ENCODE data around the gene B9D1. TPM values are rescaled to one million over a fixed set of nuclear protein-coding genes. Genes with fewer than 3 reads are reported as not detected.
A peak's percentile ranks its signal among the peaks of the same experiment; 100 is the strongest.

The B9D1 gene
- total RNA-seq, 2 experiments from 2014 or later = 21.1 to 38.1 TPM

DNA sequence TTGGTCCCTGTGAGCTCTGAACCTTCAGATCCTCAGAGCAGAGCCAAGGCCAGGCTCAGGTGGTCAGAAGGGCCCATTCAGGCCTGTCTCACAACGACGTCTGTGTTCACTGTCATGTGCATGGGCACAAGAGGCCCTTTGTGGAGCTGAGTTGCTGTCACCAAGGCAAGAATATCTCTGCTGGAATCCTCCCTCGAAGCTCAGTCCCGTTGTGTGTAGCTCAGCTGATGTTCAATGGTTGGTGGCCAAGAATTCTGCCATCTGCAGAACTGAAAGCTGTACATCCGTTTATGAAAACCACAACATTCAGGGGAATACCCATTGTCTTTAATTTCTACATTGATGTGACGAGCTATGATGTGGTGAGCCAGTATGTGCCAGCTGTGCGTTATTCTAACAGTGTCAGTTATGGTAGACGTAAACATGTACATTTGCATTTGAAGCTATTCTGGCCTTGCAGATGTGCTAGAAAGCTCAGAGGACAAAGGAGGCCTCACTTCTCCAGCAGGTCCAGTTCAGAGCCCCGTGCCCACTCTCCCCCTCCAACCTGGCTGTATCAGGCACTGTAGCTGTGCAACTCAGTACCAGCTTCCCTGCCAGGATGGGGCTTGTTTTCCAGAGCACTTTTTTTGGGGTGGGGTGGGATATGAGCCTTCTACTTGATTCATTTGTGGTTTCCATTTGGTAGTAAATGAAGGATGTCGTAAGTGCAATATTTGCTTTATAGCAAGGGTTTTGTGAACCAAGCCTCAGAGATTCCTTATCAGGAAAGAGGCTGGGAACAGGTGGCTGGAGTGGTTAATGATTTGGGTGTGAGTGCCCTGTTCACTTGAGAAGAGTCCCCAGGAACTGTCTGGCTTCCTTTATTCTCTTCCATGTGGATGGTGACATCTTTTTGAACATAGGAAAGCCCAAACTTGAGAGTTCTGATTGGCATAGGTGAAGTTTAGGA, 56.1 kb downstream of the B9D1 start:
- peak overlapping the region; percentile 84 for H3K27ac ChIP-seq (ENCODE audit: low read depth, low read length, poor library complexity, severe bottlenecking)
- ChIA-PET CTCF (ENCODE audit: unreplicated experiment) (no interaction called here), POLR2A (interaction anchor here (0.5 to 1.8 kb wide), 8 partner anchors 9 to 68 kb away, joined by 3 to 6 read pairs (median 4); no protein-coding TSS in a partner anchor)
- peaks cover 13% of the 10 kb centered on the region for H4K20me1 ChIP-seq (ENCODE audit: insufficient read depth, low read length)
- peak; percentile 98 for DNase-seq (ENCODE audit: low spot score)
- no peaks in the 10 kb centered on the region for H3K9me3 ChIP-seq (ENCODE audit: low read length)
- H2AFZ ChIP-seq (ENCODE audit: low read length) = no peak overlapping the region
- TSS peak; percentile 92 for BruUV-seq (replicated peaks)
- peaks cover 92% of the 10 kb centered on the region for H3K4me1 ChIP-seq (ENCODE audit: insufficient read depth, low read length, poor library complexity, severe bottlenecking)
- H3K9me2 ChIP-seq (ENCODE audit: insufficient read depth, low read length) = no peaks in the 10 kb centered on the region
- no peaks in the 10 kb centered on the region for H3K79me2 ChIP-seq (ENCODE audit: insufficient read depth, low read depth, low read length)
- intact Hi-C loops (cut with micrococcal nuclease; ENCODE audit: unreplicated experiment) = loop anchor here (2.0 to 5.0 kb wide), 2 partner anchors 62 to 156 kb away; no protein-coding TSS in a partner anchor
- peak overlapping the region; percentile 49 for H3K4me3 ChIP-seq (ENCODE audit: low read depth, low read length, poor library complexity, severe bottlenecking)
- H3K4me2 ChIP-seq (ENCODE audit: low read length) = peak overlapping the region; percentile 82
- no peaks in the 10 kb centered on the region for H3K36me3 ChIP-seq (ENCODE audit: insufficient read depth, low read length)
- TF ChIP-seq EZH2phosphoT487 (IDR thresholded peaks at IDR 0.05; ENCODE audit: borderline replicate concordance, low read depth, low read length) = no peak
- TF ChIP-seq, protein P1, sequence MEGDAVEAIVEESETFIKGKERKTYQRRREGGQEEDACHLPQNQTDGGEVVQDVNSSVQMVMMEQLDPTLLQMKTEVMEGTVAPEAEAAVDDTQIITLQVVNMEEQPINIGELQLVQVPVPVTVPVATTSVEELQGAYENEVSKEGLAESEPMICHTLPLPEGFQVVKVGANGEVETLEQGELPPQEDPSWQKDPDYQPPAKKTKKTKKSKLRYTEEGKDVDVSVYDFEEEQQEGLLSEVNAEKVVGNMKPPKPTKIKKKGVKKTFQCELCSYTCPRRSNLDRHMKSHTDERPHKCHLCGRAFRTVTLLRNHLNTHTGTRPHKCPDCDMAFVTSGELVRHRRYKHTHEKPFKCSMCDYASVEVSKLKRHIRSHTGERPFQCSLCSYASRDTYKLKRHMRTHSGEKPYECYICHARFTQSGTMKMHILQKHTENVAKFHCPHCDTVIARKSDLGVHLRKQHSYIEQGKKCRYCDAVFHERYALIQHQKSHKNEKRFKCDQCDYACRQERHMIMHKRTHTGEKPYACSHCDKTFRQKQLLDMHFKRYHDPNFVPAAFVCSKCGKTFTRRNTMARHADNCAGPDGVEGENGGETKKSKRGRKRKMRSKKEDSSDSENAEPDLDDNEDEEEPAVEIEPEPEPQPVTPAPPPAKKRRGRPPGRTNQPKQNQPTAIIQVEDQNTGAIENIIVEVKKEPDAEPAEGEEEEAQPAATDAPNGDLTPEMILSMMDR (conservative IDR thresholded peaks at IDR 0.05; ENCODE audit: low read length) = no peak

DNA sequence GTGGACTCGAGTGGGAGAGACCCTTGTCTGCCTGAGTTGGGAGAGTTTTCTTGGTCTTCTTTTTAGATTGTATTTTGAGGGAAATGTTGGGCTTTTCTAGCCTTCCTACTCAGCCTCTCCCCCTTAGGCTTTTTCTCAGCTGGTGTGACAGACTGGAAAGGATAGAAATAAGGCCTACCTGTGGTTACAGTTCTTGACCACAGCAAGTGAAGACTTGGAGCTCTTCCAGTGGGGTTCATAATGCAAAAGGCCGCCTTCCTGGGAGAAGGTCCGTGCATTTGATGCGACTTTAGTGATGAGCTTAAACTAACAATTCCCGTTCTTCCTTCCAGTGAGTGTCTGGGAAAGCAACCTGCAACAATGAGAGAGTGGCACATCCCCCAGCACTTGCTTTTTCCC, 56.8 kb downstream of the B9D1 start:
- no peaks in the 10 kb centered on the region for H3K36me3 ChIP-seq (ENCODE audit: insufficient read depth, low read length)
- H3K4me3 ChIP-seq (ENCODE audit: low read depth, low read length, poor library complexity, severe bottlenecking) = peak overlapping the region; percentile 33

More for the DNA sequence above, 56.8 kb downstream of the B9D1 start:
- intact Hi-C loops (cut with micrococcal nuclease; ENCODE audit: unreplicated experiment) = loop anchor here (2.0 to 5.0 kb wide), 3 partner anchors 35 to 157 kb away; no protein-coding TSS in a partner anchor
- BruUV-seq (replicated peaks) = TSS peak; percentile 84
- Histone ChIP-seq H3K79me2 (ENCODE audit: insufficient read depth, low read depth, low read length) (no peaks in the 10 kb centered on the region), H3K9me2 (ENCODE audit: insufficient read depth, low read length) (no peaks in the 10 kb centered on the region), H3K27ac (ENCODE audit: low read depth, low read length, poor library complexity, severe bottlenecking) (peak overlapping the region; percentile 84), H3K4me1 (ENCODE audit: insufficient read depth, low read length, poor library complexity, severe bottlenecking) (peaks cover 86% of the 10 kb centered on the region), H4K20me1 (ENCODE audit: insufficient read depth, low read length) (peaks cover 13% of the 10 kb centered on the region), H3K4me2 (ENCODE audit: low read length) (peak overlapping the region; percentile 82), H2AFZ (ENCODE audit: low read length) (no peak overlapping the region), H3K9me3 (ENCODE audit: low read length) (no peaks in the 10 kb centered on the region)
- ChIA-PET CTCF (ENCODE audit: unreplicated experiment) (no interaction called here), POLR2A (interaction anchor here (1.0 to 1.8 kb wide), 5 partner anchors 10 to 67 kb away, joined by 3 to 6 read pairs (median 4); no protein-coding TSS in a partner anchor)
- TF ChIP-seq, protein P1 (conservative IDR thresholded peaks at IDR 0.05; ENCODE audit: low read length) = no peak
- TF ChIP-seq EZH2phosphoT487 (IDR thresholded peaks at IDR 0.05; ENCODE audit: borderline replicate concordance, low read depth, low read length) = no peak
- DNase-seq (ENCODE audit: low spot score) = peak; percentile 24

Measured in OCI-LY7 (cell line).